ENCODE results near the gene HCFC1R1.

DNA sequence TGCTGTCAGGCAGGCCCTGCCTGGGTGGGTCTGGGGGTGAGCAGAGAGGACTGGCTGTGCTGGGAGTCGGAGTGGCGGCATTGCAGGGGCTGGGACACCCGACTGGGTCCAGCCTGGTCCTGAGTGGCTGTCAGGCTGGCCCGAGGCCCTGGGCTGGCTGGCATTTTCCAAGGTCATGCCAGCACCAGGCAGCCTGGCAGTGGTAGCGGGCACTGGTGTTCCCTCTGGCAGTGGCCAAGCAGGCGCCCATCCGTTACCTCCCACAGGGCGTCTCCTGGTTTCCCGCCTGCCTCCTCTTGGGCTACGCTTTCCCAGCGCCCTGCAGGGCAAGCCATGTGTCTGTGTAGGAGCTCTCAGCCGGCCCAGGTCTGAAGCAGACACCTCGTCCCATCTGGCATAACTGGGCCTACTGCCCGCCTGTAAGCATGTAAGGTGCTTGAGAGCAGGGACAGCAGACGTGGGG is 37.8 kb downstream of the HCFC1R1 start:
- TF ChIP-seq, protein P1, sequence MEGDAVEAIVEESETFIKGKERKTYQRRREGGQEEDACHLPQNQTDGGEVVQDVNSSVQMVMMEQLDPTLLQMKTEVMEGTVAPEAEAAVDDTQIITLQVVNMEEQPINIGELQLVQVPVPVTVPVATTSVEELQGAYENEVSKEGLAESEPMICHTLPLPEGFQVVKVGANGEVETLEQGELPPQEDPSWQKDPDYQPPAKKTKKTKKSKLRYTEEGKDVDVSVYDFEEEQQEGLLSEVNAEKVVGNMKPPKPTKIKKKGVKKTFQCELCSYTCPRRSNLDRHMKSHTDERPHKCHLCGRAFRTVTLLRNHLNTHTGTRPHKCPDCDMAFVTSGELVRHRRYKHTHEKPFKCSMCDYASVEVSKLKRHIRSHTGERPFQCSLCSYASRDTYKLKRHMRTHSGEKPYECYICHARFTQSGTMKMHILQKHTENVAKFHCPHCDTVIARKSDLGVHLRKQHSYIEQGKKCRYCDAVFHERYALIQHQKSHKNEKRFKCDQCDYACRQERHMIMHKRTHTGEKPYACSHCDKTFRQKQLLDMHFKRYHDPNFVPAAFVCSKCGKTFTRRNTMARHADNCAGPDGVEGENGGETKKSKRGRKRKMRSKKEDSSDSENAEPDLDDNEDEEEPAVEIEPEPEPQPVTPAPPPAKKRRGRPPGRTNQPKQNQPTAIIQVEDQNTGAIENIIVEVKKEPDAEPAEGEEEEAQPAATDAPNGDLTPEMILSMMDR (conservative IDR thresholded peaks at IDR 0.05; ENCODE audit: low read length) = no peak
- no peak for TF ChIP-seq EZH2phosphoT487 (IDR thresholded peaks at IDR 0.05; ENCODE audit: borderline replicate concordance)

Measured in Loucy (cell line).